ENCODE results near the gene ZSCAN20. TPM values are rescaled to one million over a fixed set of nuclear protein-coding genes. Genes with fewer than 3 reads are reported as not detected.
A peak's percentile ranks its signal among the peaks of the same experiment; 100 is the strongest.

The ZSCAN20 gene
- total RNA-seq, 1 donor, result 6.2 TPM

DNA sequence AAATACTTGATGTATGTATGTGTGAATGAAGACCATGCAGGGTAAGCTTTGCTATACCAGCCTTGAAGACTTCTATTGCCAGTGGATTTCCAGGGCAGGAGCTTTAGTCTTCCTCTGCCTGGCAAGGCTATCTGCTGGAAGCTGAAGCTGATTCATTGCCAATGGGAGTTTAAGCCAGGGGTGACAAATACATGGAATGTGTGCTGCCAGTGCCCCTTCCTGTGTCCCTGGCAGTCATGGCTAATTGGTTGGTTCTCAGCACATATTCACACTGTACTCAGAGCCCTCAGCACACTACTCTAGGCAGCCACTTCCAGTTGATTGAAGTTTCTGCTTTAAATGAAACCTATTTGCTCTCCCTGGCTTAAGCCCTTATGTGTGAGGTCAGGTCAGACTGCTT lies 1.5 kb downstream of the ZSCAN20 start:
- TF ChIP-seq, protein P1, sequence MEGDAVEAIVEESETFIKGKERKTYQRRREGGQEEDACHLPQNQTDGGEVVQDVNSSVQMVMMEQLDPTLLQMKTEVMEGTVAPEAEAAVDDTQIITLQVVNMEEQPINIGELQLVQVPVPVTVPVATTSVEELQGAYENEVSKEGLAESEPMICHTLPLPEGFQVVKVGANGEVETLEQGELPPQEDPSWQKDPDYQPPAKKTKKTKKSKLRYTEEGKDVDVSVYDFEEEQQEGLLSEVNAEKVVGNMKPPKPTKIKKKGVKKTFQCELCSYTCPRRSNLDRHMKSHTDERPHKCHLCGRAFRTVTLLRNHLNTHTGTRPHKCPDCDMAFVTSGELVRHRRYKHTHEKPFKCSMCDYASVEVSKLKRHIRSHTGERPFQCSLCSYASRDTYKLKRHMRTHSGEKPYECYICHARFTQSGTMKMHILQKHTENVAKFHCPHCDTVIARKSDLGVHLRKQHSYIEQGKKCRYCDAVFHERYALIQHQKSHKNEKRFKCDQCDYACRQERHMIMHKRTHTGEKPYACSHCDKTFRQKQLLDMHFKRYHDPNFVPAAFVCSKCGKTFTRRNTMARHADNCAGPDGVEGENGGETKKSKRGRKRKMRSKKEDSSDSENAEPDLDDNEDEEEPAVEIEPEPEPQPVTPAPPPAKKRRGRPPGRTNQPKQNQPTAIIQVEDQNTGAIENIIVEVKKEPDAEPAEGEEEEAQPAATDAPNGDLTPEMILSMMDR (IDR thresholded peaks at IDR 0.05; ENCODE audit: insufficient read depth, low read length), result no peak

DNA sequence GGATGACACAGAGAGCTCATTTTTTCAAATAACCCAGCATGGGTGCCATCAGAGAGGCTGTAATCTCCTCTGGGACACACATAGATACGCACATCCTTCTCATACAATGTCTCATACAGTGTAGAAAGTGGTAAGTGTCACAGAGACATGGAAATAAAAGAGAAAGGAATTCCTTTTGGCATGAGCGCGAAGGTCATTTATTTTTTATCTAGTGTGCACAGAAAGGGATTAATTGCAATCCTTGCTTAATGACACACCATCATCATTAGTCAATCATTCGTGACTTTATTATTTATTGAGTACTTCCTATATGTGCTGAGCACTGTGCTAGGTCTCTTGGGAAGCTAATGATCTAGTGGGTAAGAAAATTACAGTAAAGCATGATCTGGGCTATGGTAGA lies 5.0 kb downstream of the ZSCAN20 start:
- H3K4me3 ChIP-seq (ENCODE audit: low read depth, low read length), result no peak overlapping the region
- TF ChIP-seq, protein P1 (IDR thresholded peaks at IDR 0.05; ENCODE audit: insufficient read depth, low read length), result no peak
- DNase-seq (ENCODE audit: low read depth), result no peak

More for the DNA sequence above, 1.5 kb downstream of the ZSCAN20 start:
- H3K4me3 ChIP-seq (ENCODE audit: low read depth, low read length), result no peak overlapping the region
- no peak for DNase-seq (ENCODE audit: low read depth)

DNA sequence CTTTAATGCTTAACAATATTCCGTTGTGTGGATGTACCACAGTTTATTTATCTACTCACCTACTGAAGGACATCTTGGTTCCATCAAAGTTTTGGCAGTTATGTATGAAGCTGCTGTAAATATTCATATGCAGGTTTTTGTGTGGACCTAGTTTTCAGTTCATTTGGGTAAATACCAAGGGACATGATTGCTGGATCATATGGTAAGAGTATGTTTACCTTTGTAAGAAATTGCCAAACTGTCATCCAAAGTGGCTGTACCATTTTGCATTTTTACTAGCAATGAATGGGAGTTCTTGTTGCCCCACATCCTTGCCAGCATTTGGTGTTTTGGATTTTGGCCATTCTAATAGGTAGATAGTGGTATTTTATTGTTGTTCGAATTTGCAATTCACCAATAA lies 10.0 kb downstream of the ZSCAN20 start:
- TF ChIP-seq, protein P1 (IDR thresholded peaks at IDR 0.05; ENCODE audit: insufficient read depth, low read length), result no peak

DNA sequence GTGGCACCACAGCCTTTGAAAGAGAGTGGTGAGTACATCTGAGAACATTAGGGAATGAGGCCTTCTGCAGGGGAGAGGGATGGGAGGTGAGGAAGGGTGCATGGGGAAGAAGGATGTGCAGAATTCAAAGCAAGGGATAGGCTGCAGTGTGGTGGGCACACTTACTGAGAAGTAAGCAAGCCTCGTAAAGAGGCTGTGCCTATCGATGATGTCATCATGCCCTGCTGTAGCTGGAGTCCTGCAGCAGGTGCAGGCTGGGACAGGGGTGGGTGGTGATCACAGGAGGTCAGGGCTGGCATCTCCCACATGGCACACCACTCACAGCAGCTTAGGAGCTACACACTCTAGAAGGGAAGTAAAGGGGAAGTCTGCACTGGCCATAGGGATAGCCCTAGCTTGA lies 16.2 kb downstream of the ZSCAN20 start:
- DNase-seq (ENCODE audit: low read depth), result no peak
- H3K4me3 ChIP-seq (ENCODE audit: low read depth, low read length), result no peak overlapping the region
- TF ChIP-seq, protein P1 (IDR thresholded peaks at IDR 0.05; ENCODE audit: insufficient read depth, low read length), result no peak

More for the DNA sequence above, 10.0 kb downstream of the ZSCAN20 start:
- no peak for DNase-seq (ENCODE audit: low read depth)
- H3K4me3 ChIP-seq (ENCODE audit: low read depth, low read length), result no peak overlapping the region

DNA sequence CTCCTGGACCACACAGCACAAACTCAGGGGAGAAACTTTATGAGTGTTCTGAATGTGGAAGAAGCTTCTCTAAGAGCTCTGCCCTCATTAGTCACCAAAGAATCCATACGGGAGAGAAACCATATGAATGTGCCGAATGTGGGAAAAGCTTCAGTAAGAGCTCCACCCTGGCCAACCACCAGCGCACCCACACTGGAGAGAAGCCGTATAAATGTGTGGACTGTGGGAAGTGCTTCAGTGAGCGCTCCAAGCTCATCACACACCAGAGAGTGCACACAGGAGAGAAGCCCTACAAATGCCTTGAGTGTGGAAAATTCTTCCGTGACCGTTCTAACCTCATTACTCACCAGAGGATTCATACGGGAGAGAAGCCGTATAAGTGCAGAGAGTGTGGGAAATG lies 22.5 kb downstream of the ZSCAN20 start:
- TF ChIP-seq, protein P1 (IDR thresholded peaks at IDR 0.05; ENCODE audit: insufficient read depth, low read length), result no peak
- H3K4me3 ChIP-seq (ENCODE audit: low read depth, low read length), result no peak overlapping the region
- no peak for DNase-seq (ENCODE audit: low read depth)

DNA sequence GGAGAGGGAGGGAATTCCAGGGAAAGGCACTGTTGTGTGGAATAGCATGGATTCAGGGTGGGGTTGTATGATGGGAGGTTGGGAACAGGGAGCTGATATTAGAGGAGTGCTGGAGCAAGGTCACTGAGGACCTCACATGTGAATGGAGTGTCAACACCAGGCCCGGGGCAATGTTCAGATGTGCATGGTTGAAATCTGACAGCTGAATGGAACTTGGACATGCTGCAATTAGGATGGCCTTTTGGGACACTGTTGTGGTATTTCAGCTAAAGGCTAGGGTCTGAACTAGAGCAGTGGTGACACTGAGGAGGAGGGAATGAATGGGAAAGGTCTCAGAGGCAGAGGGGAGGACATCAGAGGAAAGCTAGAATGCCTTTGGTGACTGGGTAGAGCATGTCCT lies 25.0 kb downstream of the ZSCAN20 start:
- H3K4me3 ChIP-seq (ENCODE audit: low read depth, low read length), result no peak overlapping the region
- TF ChIP-seq, protein P1 (IDR thresholded peaks at IDR 0.05; ENCODE audit: insufficient read depth, low read length), result no peak
- no peak for DNase-seq (ENCODE audit: low read depth)

DNA sequence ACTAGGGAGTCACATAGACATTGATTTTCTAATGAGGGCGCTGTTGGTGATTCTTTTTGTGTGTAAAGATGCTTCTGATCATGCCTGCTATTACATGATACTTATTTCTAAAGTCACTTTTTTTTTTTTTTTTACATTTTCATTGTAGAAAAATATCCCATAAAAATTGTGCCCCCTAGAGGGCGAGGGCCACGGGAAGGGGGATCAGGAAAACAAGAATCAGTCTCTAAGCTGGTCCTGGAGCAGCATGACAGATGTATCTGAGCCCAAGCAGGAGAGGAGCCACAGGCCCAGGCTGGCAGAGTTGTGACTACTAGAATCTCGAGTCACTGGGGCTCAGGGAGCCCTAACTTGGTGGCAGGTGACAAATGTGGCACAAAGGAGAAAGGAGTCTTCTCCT lies 28.1 kb downstream of the ZSCAN20 start:
- no peak for DNase-seq (ENCODE audit: low read depth)
- no peak overlapping the region for H3K4me3 ChIP-seq (ENCODE audit: low read depth, low read length)
- TF ChIP-seq, protein P1 (IDR thresholded peaks at IDR 0.05; ENCODE audit: insufficient read depth, low read length), result peak; percentile 30
